HS-27A (cell line): ENCODE data around the gene STAT5A.

Experiments used
- DNase-seq: peaks from one replicate; pipeline ENCODE4 v3.0.0-alpha.2; 2012; ENCODE audit warnings: low read depth, missing footprints

Gene STAT5A

GRCh38 chr17:42268236-42268635 is 20.1 kb upstream of the STAT5A start:
- no peak for DNase-seq

- DNase-seq = no peak
These were observed 18.1 kb upstream of the STAT5A start for GRCh38 chr17:42270170-42270535.

GRCh38 chr17:42270596-42270995 is 17.7 kb upstream of the STAT5A start:
- no peak for DNase-seq

GRCh38 chr17:42271006-42271778 is 17.1 kb upstream of the STAT5A start:
- no peak for DNase-seq

GRCh38 chr17:42271779-42272035 is 16.6 kb upstream of the STAT5A start:
- DNase-seq = no peak

GRCh38 chr17:42272162-42272907 is 16.0 kb upstream of the STAT5A start:
- DNase-seq = no peak

GRCh38 chr17:42273474-42274252 is 14.6 kb upstream of the STAT5A start:
- no peak for DNase-seq

- DNase-seq = no peak
These were observed 14.1 kb upstream of the STAT5A start for GRCh38 chr17:42274253-42274542.

- DNase-seq = no peak
These were observed 13.3 kb upstream of the STAT5A start for GRCh38 chr17:42274812-42275526.

- DNase-seq = no peak
These were observed 12.6 kb upstream of the STAT5A start for GRCh38 chr17:42275527-42276358.

- no peak for DNase-seq
These were observed 12.0 kb upstream of the STAT5A start, which contains the start of gene STAT5B for GRCh38 chr17:42276359-42276608. STAT5B (minus strand) TSS chr17:42276391; CDS start chr17:42232127, 44,264 bp downstream.

GRCh38 chr17:42276609-42277341 is 11.5 kb upstream of the STAT5A start:
- no peak for DNase-seq

- DNase-seq = no peak
These were observed 11.0 kb upstream of the STAT5A start for GRCh38 chr17:42277342-42277712.

GRCh38 chr17:42279776-42280630 is 8.3 kb upstream of the STAT5A start:
- no peak for DNase-seq

- DNase-seq = no peak
These were observed 6.7 kb upstream of the STAT5A start for GRCh38 chr17:42281571-42282096.

GRCh38 chr17:42282478-42283080 is 5.7 kb upstream of the STAT5A start:
- no peak for DNase-seq

GRCh38 chr17:42283241-42284023 is 4.9 kb upstream of the STAT5A start:
- no peak for DNase-seq

- no peak for DNase-seq
These were observed 4.3 kb upstream of the STAT5A start for GRCh38 chr17:42284024-42284369.

- DNase-seq = no peak
These were observed 3.7 kb upstream of the STAT5A start for GRCh38 chr17:42284566-42284965.
